ENCODE results near the gene DDIT4. TPM values are rescaled to one million over a fixed set of nuclear protein-coding genes. Genes with fewer than 3 reads are reported as not detected.

Gene DDIT4
- polyA plus RNA-seq, 3 donors = 26.1 to 611 (median 45.8) TPM

DNA sequence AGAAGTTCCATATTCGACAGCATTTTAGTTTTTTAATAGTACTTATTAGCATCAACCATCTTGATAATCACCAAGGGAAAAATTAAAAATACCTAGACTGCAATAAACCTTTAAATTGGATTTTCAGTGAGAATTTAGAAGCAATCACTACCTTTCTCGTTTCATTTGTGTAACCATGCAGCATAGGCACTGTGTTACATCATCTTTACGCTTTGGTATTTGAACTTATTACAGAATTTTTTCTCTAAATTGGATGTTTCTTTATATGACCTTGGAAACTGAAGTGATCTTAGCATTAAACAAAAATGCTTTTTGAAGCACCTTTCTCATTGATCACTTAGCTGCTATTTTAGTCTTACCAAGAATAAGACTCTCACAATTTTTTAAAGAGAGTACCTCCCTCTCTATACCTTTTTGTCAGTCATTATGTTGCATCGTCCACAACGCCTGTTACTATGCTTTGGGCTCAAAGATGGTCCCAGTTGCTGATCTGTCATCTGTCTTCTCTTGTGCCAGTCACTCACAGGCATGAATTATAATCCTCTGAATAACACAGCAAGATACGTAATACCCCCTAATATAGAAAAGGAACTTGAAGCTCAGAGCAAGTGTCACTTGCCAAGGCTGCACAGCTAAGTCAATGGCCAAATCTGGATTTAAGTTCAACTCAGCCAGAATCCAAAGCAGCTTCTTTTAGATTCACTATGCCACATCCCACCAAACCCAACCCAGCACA is 38.0 kb upstream of the DDIT4 start:
- H3K4me1 ChIP-seq (ENCODE audit: control insufficient read depth in 1 of 2, insufficient read depth in 2 of 2, low read length in 2 of 2) = peaks cover 26 to 31% of the 10 kb centered on the region in 2 donors
- peaks cover 6% of the 10 kb centered on the region for H3K79me2 ChIP-seq (ENCODE audit: insufficient read depth, low read length)
- Mint-ChIP-seq H3K9me3 (no peaks in the 10 kb centered on the region), H3K36me3 (peaks cover 43 to 67% of the 10 kb centered on the region in 2 donors), H3K27ac (peak overlapping the region in 2 of 7 donors; percentile 10 to 60), H3K4me1 (peaks cover 27% of the 10 kb centered on the region), H3K27me3 (ENCODE audit: low read depth in 3 of 3) (peaks cover 0 to 2% (median 1%) of the 10 kb centered on the region in 3 donors), H3K4me3 (no peak overlapping the region)
- peak overlapping the region in 1 of 2 donors; percentile 31 for H3K27ac ChIP-seq (ENCODE audit: low read depth in 1 of 2, low read length in 2 of 2)
- peaks cover 36 to 56% of the 10 kb centered on the region in 2 donors for H3K36me3 ChIP-seq (replicated peaks in 1 of 2; ENCODE audit: control insufficient read depth in 1 of 2, insufficient read depth in 2 of 2, low read length in 2 of 2)
- no peak overlapping the region for H2AFZ ChIP-seq (ENCODE audit: insufficient read depth, low read depth, low read length, poor library complexity, severe bottlenecking)
- H3K4me3 ChIP-seq (replicated peaks in 1 of 3; ENCODE audit: low read depth in 2 of 3, low read length in 3 of 3) = no peak overlapping the region
- 83% methylated on average over 3 of the region's 6 CpGs for WGBS (ENCODE audit: insufficient coverage)
- H3K4me2 ChIP-seq (replicated peaks; ENCODE audit: extremely low read depth, low read length, poor library complexity, severe bottlenecking) = no peak overlapping the region
- intact Hi-C loops (cut with micrococcal nuclease) = loop anchor here in 1 of 2 donors (10.0 kb wide), 2 partner anchors 59 to 109 kb away; no protein-coding TSS in a partner anchor
- no peak for DNase-seq
- H4K20me1 ChIP-seq (ENCODE audit: insufficient read depth, low read length) = no peaks in the 10 kb centered on the region
- H3K9me3 ChIP-seq (replicated peaks in 1 of 2; ENCODE audit: control insufficient read depth in 1 of 2, insufficient read depth in 1 of 2, low read length in 2 of 2) = no peaks in the 10 kb centered on the region
- H3K27me3 ChIP-seq (ENCODE audit: control insufficient read depth in 2 of 2, insufficient read depth in 2 of 2, low read length in 2 of 2) = no peaks in the 10 kb centered on the region
- no peak overlapping the region for H3K9ac ChIP-seq (ENCODE audit: insufficient read depth, low read length, poor library complexity, severe bottlenecking)
- TF ChIP-seq, protein P1, sequence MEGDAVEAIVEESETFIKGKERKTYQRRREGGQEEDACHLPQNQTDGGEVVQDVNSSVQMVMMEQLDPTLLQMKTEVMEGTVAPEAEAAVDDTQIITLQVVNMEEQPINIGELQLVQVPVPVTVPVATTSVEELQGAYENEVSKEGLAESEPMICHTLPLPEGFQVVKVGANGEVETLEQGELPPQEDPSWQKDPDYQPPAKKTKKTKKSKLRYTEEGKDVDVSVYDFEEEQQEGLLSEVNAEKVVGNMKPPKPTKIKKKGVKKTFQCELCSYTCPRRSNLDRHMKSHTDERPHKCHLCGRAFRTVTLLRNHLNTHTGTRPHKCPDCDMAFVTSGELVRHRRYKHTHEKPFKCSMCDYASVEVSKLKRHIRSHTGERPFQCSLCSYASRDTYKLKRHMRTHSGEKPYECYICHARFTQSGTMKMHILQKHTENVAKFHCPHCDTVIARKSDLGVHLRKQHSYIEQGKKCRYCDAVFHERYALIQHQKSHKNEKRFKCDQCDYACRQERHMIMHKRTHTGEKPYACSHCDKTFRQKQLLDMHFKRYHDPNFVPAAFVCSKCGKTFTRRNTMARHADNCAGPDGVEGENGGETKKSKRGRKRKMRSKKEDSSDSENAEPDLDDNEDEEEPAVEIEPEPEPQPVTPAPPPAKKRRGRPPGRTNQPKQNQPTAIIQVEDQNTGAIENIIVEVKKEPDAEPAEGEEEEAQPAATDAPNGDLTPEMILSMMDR (IDR thresholded peaks at IDR 0.05) = no peak

DNA sequence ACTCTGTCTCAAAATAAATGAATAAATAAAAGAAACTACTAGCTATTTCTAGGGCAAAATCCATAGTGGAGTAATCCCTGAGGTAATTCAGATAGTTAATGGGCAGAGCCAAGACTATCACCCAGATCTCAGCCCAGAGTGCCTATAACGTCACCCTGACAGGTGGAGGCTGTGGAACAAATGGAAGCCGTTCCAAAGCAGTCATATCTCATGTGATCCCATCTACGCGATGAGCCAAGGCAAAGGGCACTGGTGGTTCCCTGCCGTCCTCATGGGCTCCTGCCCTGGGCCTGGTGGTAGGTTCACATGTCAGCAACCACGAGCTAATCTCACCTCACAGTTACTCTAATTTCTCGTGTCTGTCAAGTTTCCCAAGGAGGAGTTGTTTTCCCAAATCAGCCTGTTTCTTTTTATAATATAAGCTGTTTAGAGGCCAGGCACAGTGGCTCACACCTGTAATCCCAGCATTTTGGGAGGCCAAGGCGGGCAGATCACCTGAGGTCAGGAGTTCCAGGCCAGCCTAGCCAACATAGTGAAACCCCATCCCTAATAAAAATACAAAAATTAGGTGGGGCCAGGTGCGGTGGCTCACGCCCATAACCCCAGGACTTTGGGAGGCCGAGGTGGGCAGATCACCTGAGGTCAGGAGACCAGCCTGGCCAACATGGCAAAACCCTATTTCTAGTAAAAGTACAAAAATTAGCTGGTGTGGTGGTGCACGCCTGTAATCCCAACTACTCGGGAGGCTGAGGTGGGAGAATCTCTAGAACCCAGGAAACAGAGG is 35.1 kb upstream of the DDIT4 start:
- H3K4me3 Mint-ChIP-seq = no peak overlapping the region
- H3K36me3 ChIP-seq (replicated peaks in 1 of 2; ENCODE audit: control insufficient read depth in 1 of 2, insufficient read depth in 2 of 2, low read length in 2 of 2) = peaks cover 22 to 39% of the 10 kb centered on the region in 2 donors
- DNase-seq = no peak
- peaks cover 29% of the 10 kb centered on the region for H3K4me1 Mint-ChIP-seq
- TF ChIP-seq, protein P1 (IDR thresholded peaks at IDR 0.05) = no peak
- peaks cover 0 to 5% (median 2%) of the 10 kb centered on the region in 3 donors for H3K27me3 Mint-ChIP-seq (ENCODE audit: low read depth in 3 of 3)
- H3K4me2 ChIP-seq (replicated peaks; ENCODE audit: extremely low read depth, low read length, poor library complexity, severe bottlenecking) = no peak overlapping the region
- H3K9ac ChIP-seq (ENCODE audit: insufficient read depth, low read length, poor library complexity, severe bottlenecking) = no peak overlapping the region
- H3K27ac Mint-ChIP-seq = peak overlapping the region in 2 of 7 donors; percentile 50 to 77
- intact Hi-C loops (cut with micrococcal nuclease) = loop anchor here in 1 of 2 donors (10.0 kb wide), 2 partner anchors 56 to 106 kb away; no protein-coding TSS in a partner anchor
- no peaks in the 10 kb centered on the region for H3K9me3 ChIP-seq (replicated peaks in 1 of 2; ENCODE audit: control insufficient read depth in 1 of 2, insufficient read depth in 1 of 2, low read length in 2 of 2)
- no peaks in the 10 kb centered on the region for H3K79me2 ChIP-seq (ENCODE audit: insufficient read depth, low read length)
- H3K4me3 ChIP-seq (replicated peaks in 1 of 3; ENCODE audit: low read depth in 2 of 3, low read length in 3 of 3) = no peak overlapping the region
- peaks cover 31 to 50% of the 10 kb centered on the region in 2 donors for H3K36me3 Mint-ChIP-seq
- H3K4me1 ChIP-seq (ENCODE audit: control insufficient read depth in 1 of 2, insufficient read depth in 2 of 2, low read length in 2 of 2) = peaks cover 15 to 18% of the 10 kb centered on the region in 2 donors
- WGBS (ENCODE audit: insufficient coverage) = 100% methylated on average over 6 of the region's 13 CpGs
- no peaks in the 10 kb centered on the region for H3K9me3 Mint-ChIP-seq
- H3K27me3 ChIP-seq (ENCODE audit: control insufficient read depth in 2 of 2, insufficient read depth in 2 of 2, low read length in 2 of 2) = no peaks in the 10 kb centered on the region
- H4K20me1 ChIP-seq (ENCODE audit: insufficient read depth, low read length) = no peaks in the 10 kb centered on the region
- H3K27ac ChIP-seq (ENCODE audit: low read depth in 1 of 2, low read length in 2 of 2) = no peak overlapping the region
- no peak overlapping the region for H2AFZ ChIP-seq (ENCODE audit: insufficient read depth, low read depth, low read length, poor library complexity, severe bottlenecking)
